Esophagus squamous epithelium (tissue), 4 donors: ENCODE results near the gene TRIP13.

Experiments
- POLR2A ChIP-seq, 4 donors: fragments of 450-650 bp; IDR thresholded peaks; one replicate each; pipeline ENCODE4 v1.6.1; 2017; ENCODE audit warnings: antibody characterized with exemption in 4 of 4, mild to moderate bottlenecking in 4 of 4, moderate library complexity in 3 of 4
- TF ChIP-seq, protein P1 (sequence below), 6 experiments: fragments of 450-650 bp in 4 of 6; fragments of 200-600 bp in 2 of 6; sonication (generic) in 2 of 6; IDR thresholded peaks; one replicate each; pipeline ENCODE4 v1.5.1; 2016 to 2019; ENCODE audit warnings: antibody characterized with exemption in 6 of 6, mild to moderate bottlenecking in 4 of 6, moderate library complexity in 4 of 6

DNA sequence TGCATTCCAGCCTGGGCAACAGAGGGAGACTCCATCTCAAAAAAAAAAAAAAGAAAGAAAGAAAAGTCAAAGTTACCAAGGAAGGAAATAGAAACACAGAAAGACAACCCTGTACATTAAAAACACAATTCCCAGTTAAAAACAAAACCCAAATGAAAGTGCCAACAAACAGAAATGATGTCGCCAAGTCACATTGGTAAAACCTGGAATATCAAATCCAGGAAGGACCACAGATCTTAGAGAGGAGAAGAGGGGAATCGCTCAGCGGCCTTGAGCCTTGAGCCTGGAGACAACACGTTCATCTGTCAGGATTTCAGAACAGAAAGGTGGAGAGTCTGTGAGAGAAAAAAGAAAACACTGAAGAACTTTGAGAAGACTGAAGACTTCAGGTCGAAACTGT lies 40.7 kb upstream of the TRIP13 start:
- TF ChIP-seq, protein P1, sequence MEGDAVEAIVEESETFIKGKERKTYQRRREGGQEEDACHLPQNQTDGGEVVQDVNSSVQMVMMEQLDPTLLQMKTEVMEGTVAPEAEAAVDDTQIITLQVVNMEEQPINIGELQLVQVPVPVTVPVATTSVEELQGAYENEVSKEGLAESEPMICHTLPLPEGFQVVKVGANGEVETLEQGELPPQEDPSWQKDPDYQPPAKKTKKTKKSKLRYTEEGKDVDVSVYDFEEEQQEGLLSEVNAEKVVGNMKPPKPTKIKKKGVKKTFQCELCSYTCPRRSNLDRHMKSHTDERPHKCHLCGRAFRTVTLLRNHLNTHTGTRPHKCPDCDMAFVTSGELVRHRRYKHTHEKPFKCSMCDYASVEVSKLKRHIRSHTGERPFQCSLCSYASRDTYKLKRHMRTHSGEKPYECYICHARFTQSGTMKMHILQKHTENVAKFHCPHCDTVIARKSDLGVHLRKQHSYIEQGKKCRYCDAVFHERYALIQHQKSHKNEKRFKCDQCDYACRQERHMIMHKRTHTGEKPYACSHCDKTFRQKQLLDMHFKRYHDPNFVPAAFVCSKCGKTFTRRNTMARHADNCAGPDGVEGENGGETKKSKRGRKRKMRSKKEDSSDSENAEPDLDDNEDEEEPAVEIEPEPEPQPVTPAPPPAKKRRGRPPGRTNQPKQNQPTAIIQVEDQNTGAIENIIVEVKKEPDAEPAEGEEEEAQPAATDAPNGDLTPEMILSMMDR (IDR thresholded peaks at IDR 0.05): no peak
- TF ChIP-seq POLR2A (IDR thresholded peaks at IDR 0.05): no peak
